Inferior parietal cortex (tissue), 1 donor: Measurements from ENCODE around the gene RNPEPL1.

Experiments
- DNase-seq: peaks from one replicate; pipeline ENCODE4 v3.0.0-alpha.2; 2016; ENCODE audit errors: extremely low spot score

Gene RNPEPL1

GRCh38 chr2:240565333-240566202, 2.7 kb upstream of the RNPEPL1 start:
- no peak for DNase-seq

- peak; percentile 69 for DNase-seq
These were observed 1.8 kb upstream of the RNPEPL1 start for GRCh38 chr2:240566203-240567136.

GRCh38 chr2:240567137-240567871, 980 bp upstream of the RNPEPL1 start:
- no peak for DNase-seq

- peak; percentile 53 for DNase-seq
These were observed 616 bp downstream of the RNPEPL1 start for GRCh38 chr2:240568678-240569522.

GRCh38 chr2:240569523-240569997, 1.3 kb downstream of the RNPEPL1 start:
- DNase-seq = no peak

- DNase-seq = no peak
These were observed 1.8 kb downstream of the RNPEPL1 start for GRCh38 chr2:240569998-240570530.

GRCh38 chr2:240570531-240571313, 2.4 kb downstream of the RNPEPL1 start:
- no peak for DNase-seq

GRCh38 chr2:240571314-240571973, 3.2 kb downstream of the RNPEPL1 start:
- DNase-seq = no peak

GRCh38 chr2:240572141-240573031, 4.1 kb downstream of the RNPEPL1 start:
- no peak for DNase-seq

- DNase-seq = no peak
These were observed 4.8 kb downstream of the RNPEPL1 start for GRCh38 chr2:240573071-240573515.

- DNase-seq = no peak
These were observed 5.5 kb downstream of the RNPEPL1 start for GRCh38 chr2:240573516-240574385.

- DNase-seq = no peak
These were observed 6.3 kb downstream of the RNPEPL1 start for GRCh38 chr2:240574386-240575100.

GRCh38 chr2:240575101-240575965, 7.0 kb downstream of the RNPEPL1 start:
- DNase-seq = no peak

GRCh38 chr2:240576036-240576435, 7.8 kb downstream of the RNPEPL1 start:
- no peak for DNase-seq

GRCh38 chr2:240576436-240577205, 8.3 kb downstream of the RNPEPL1 start:
- DNase-seq = no peak
